ENCODE results near the gene PRR5L.

PRR5L gene

DNA sequence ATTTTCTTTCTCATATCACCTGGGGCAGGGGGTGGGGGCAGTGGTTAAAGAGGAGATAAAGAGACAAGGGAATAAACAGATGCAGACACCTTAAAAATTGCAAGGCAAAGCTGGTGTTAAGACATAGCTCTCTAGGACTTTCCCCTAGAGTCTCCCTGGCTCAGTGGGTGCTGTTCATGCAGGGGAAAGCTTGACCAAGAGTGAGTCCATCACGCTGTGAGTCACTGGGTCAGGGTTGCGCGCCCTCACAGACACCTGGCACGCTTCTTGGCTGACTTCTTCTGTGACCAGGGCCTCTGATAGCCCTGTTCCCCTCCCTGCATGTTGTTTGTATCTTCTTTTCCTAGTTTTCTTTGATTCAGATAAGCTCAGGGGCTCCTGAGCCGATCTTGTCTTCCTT is 38.7 kb upstream of the PRR5L start:
- no peak overlapping the region for H3K4me3 ChIP-seq (ENCODE audit: control insufficient read depth, low read depth, low read length)
- DNase-seq (ENCODE audit: low read depth): peak; percentile 62
- no peak for TF ChIP-seq CTCF (conservative IDR thresholded peaks at IDR 0.05; ENCODE audit: control insufficient read depth, insufficient read depth, low read depth, low read length)

DNA sequence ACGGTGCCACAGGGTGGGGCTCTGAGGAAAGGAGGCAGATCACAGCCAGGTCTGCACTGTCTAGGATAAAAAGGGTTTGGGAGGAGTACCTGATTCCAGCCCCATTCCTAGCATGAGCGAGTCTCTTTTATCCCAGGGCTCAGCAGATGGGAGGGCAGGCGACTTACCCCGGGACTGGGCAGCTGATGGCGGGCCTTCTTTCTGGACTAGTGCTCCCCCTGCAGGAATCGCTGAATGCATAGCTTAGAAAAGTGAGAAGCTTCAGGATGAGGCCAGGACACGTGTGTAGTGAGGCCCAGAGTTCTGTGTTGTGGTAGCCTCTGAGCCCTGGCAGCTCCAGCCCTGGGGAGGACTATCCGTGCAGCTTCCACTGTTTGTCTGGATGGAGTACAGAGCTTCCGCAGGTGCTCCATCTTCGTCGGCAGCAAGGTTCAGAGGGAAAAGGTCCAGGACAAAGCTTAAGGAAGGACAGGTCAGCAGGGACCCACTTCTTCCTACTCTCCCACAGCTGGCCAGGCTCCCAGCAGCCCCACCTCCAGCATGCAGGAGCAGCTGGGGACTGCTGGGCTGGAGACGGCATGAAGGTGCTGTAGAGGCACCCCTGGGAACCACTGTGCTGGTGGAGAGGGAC is 37.2 kb upstream of the PRR5L start:
- TF ChIP-seq CTCF (conservative IDR thresholded peaks at IDR 0.05; ENCODE audit: control insufficient read depth, insufficient read depth, low read depth, low read length): peak; percentile 83
- DNase-seq (ENCODE audit: low read depth): peak; percentile 80
- H3K4me3 ChIP-seq (ENCODE audit: control insufficient read depth, low read depth, low read length): no peak overlapping the region

DNA sequence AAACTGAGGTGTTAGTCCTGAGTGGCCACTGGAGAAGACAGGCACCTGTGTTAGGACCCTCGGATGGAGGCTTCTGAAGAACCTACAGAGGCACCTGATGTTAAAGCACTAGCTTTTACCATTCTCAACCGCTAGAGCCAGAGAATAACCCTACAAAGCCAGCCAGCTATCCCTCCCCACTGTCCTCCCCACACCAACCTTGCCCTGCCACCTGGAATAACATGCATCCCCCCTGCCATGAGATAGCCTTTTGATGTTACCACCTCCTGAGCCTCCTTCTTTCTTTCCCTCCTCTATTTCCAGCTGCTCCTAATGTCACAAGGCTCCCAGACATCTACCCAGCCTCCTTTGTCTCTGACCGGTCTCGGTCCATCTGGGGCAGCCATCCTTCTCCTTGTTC is 35.0 kb upstream of the PRR5L start:
- no peak overlapping the region for H3K4me3 ChIP-seq (ENCODE audit: control insufficient read depth, low read depth, low read length)
- TF ChIP-seq CTCF (conservative IDR thresholded peaks at IDR 0.05; ENCODE audit: control insufficient read depth, insufficient read depth, low read depth, low read length): no peak
- DNase-seq (ENCODE audit: low read depth): no peak

- no peak overlapping the region for H3K4me3 ChIP-seq (ENCODE audit: control insufficient read depth, low read depth, low read length)
- no peak for TF ChIP-seq CTCF (conservative IDR thresholded peaks at IDR 0.05; ENCODE audit: control insufficient read depth, insufficient read depth, low read depth, low read length)
- DNase-seq (ENCODE audit: low read depth): no peak
These were observed 31.8 kb upstream of the PRR5L start for GRCh38 chr11:36264011-36264972.

GRCh38 chr11:36264973-36265344 is 31.1 kb upstream of the PRR5L start:
- no peak overlapping the region for H3K4me3 ChIP-seq (ENCODE audit: control insufficient read depth, low read depth, low read length)
- no peak for DNase-seq (ENCODE audit: low read depth)
- no peak for TF ChIP-seq CTCF (conservative IDR thresholded peaks at IDR 0.05; ENCODE audit: control insufficient read depth, insufficient read depth, low read depth, low read length)

DNA sequence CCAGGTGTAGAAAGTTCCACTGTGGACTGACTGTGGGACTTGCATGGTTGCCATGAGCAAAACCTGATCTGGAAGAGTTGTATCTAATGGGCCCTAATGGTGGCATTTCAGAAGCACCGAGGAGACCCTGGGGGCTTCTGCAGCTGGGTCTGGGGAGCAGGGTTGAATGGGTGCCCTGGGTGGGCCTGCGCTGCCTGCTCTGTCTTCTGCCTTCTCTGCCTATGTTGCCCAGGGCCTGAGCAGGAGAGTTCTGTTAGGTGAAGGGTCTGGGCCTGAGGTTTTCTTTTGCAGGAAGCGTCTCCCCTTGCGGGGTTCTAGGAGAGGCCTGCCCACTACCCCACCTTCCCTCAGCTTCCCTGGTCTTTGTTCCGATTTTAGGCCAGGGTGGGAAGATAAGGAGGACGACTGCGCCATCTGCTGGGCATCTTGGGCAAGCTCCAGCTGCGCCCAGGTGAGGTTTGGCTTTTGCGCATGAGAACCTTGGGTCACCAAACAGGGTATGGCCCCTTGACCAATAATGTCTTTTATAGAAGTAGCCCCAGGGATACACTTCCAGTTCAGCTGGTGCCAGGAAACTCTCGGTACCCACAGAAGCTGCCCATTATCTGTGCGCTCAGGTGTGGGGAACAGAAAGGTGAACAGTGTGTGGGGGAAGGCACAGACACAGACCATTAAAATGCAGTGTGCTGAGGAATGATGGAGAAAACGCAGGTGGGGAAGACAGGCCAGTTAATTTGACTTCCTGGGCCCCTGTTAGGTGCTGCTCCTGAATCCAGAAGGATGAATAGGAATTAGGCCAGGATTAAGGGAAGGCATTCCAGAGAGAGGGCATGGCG is 30.1 kb upstream of the PRR5L start:
- DNase-seq (ENCODE audit: low read depth): peak; percentile 51
- H3K4me3 ChIP-seq (ENCODE audit: control insufficient read depth, low read depth, low read length): no peak overlapping the region
- peak; percentile 85 for TF ChIP-seq CTCF (conservative IDR thresholded peaks at IDR 0.05; ENCODE audit: control insufficient read depth, insufficient read depth, low read depth, low read length)

Measured in fibroblast of mammary gland (primary cell).